ENCODE measurements around the gene ATF4. TPM values are rescaled to one million over a fixed set of nuclear protein-coding genes. Genes with fewer than 3 reads are reported as not detected.

Gene ATF4
- total and polyA plus RNA-seq, 2 of the 13 experiments (the other 11 are each of a cell fraction or from before 2014, with no cell fraction given) = 486 to 1,297 TPM

DNA sequence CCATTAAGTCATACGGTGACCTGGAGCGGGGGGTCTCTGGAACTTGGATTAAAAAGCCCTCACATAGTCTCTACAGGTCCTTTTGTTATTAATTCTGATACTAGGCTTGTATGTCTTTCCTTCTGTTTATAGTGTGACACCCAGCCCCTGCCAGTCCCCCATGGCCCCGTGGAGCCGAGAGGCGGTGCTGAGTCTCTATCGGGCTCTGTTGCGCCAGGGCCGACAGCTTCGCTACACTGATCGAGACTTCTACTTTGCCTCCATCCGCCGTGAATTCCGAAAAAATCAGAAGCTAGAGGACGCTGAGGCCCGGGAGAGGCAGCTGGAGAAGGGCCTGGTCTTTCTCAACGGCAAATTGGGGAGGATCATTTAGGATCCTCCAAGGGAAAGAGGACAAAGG lies 16.3 kb upstream of the ATF4 start:
- in situ Hi-C loops (cut with HindIII; ENCODE audit: extremely low pct_ligation_motif_present, low pct_unique_long_range_greater_than_20kb) = no loop called here
- H3K9ac ChIP-seq (ENCODE audit: insufficient read depth, low read depth, low read length) = no peak overlapping the region; the same call in 1 of the 2 replicates
- peaks cover 13 to 48% of the 10 kb centered on the region in 2 experiments for H3K36me3 ChIP-seq (replicated peaks in 1 of 2; ENCODE audit: control insufficient read depth in 1 of 2, insufficient read depth in 2 of 2, low read length in 2 of 2)
- no peaks in the 10 kb centered on the region for H3K9me3 ChIP-seq (ENCODE audit: low read length)
- peaks cover 10% of the 10 kb centered on the region for H4K20me1 ChIP-seq (ENCODE audit: insufficient read depth, low read length)
- no peak for ATAC-seq
- peak overlapping the region; percentile 89 for H3K4me2 ChIP-seq (ENCODE audit: low read depth, low read length)
- ChIA-PET CTCF (ENCODE audit: low intra/inter-chr PET ratio, low total read pairs) (no interaction called here), POLR2A (interaction anchor here (1.1 to 9.1 kb wide), 6 partner anchors 10 to 540 kb away, joined by 3 to 167 read pairs (median 28); partner anchors contain the start of genes ATF4 and RPS19BP1)
- intact Hi-C loops (cut with micrococcal nuclease; ENCODE audit: unreplicated experiment) = no loop called here
- H3K79me2 ChIP-seq (ENCODE audit: insufficient read depth, low read length) = peaks cover 61% of the 10 kb centered on the region
- H3K27me3 ChIP-seq (ENCODE audit: control insufficient read depth in 1 of 2, insufficient read depth in 2 of 2, low read length in 2 of 2) = no peaks in the 10 kb centered on the region
- no peak for FAIRE-seq
- H3K4me3 ChIP-seq (replicated peaks in 1 of 3; ENCODE audit: insufficient read depth in 1 of 3, low read depth in 2 of 3, low read length in 3 of 3) = peak overlapping the region in 1 of 3 experiments; percentile 80; a peak in 1 of 6 replicates
- H2AFZ ChIP-seq (ENCODE audit: low read length) = no peak overlapping the region
- 96% methylated on average over 16 of the region's 16 CpGs for WGBS (ENCODE audit: low lambda C conversion rate)
- BruUV-seq (replicated peaks) = no TSS peak
- DNase-seq (ENCODE audit: low spot score) = no peak
- H3K27ac ChIP-seq (ENCODE audit: extremely low read length, insufficient read depth, low read length) = no peak overlapping the region
- peaks cover 58% of the 10 kb centered on the region for H3K4me1 ChIP-seq (ENCODE audit: insufficient read depth, low read length)
- no peak for TF ChIP-seq MIER2 (CRISPR knock-in tag; IDR thresholded peaks at IDR 0.05)
- no peak for TF ChIP-seq PTBP1 (IDR thresholded peaks at IDR 0.05; ENCODE audit: low read depth, low read length, poor library complexity, severe bottlenecking)
- TF ChIP-seq DPF2 (CRISPR knock-in tag; IDR thresholded peaks at IDR 0.05; ENCODE audit: borderline replicate concordance, low read depth) = no peak
- no peak for TF ChIP-seq MXI1 (IDR thresholded peaks at IDR 0.05; ENCODE audit: borderline replicate concordance, low read depth, low read length)
- TF ChIP-seq HHEX (CRISPR knock-in tag; IDR thresholded peaks at IDR 0.05) = no peak
- TF ChIP-seq, protein P1, sequence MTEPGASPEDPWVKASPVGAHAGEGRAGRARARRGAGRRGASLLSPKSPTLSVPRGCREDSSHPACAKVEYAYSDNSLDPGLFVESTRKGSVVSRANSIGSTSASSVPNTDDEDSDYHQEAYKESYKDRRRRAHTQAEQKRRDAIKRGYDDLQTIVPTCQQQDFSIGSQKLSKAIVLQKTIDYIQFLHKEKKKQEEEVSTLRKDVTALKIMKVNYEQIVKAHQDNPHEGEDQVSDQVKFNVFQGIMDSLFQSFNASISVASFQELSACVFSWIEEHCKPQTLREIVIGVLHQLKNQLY (CRISPR knock-in tag; IDR thresholded peaks at IDR 0.05) = no peak
- TF ChIP-seq MTA1 (CRISPR knock-in tag; IDR thresholded peaks at IDR 0.05; ENCODE audit: borderline replicate concordance) = no peak
- no peak for TF ChIP-seq ATF6 (CRISPR knock-in tag; conservative IDR thresholded peaks at IDR 0.05)
- TF ChIP-seq MBNL3 (CRISPR knock-in tag; conservative IDR thresholded peaks at IDR 0.05) = no peak
- TF ChIP-seq TEAD2 (CRISPR knock-in tag; IDR thresholded peaks at IDR 0.05) = no peak
- TF ChIP-seq, protein P2, sequence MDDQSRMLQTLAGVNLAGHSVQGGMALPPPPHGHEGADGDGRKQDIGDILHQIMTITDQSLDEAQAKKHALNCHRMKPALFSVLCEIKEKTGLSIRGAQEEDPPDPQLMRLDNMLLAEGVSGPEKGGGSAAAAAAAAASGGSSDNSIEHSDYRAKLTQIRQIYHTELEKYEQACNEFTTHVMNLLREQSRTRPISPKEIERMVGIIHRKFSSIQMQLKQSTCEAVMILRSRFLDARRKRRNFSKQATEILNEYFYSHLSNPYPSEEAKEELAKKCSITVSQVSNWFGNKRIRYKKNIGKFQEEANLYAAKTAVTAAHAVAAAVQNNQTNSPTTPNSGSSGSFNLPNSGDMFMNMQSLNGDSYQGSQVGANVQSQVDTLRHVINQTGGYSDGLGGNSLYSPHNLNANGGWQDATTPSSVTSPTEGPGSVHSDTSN (CRISPR knock-in tag; IDR thresholded peaks at IDR 0.05; ENCODE audit: borderline replicate concordance) = no peak
- TF ChIP-seq ZSCAN12 (CRISPR knock-in tag; IDR thresholded peaks at IDR 0.05) = no peak
- TF ChIP-seq SMC3 (IDR thresholded peaks at IDR 0.05; ENCODE audit: low read length) = no peak
- TF ChIP-seq, protein P3, sequence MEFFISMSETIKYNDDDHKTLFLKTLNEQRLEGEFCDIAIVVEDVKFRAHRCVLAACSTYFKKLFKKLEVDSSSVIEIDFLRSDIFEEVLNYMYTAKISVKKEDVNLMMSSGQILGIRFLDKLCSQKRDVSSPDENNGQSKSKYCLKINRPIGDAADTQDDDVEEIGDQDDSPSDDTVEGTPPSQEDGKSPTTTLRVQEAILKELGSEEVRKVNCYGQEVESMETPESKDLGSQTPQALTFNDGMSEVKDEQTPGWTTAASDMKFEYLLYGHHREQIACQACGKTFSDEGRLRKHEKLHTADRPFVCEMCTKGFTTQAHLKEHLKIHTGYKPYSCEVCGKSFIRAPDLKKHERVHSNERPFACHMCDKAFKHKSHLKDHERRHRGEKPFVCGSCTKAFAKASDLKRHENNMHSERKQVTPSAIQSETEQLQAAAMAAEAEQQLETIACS (CRISPR knock-in tag; IDR thresholded peaks at IDR 0.05) = no peak
- no peak for TF ChIP-seq SCMH1 (CRISPR knock-in tag; IDR thresholded peaks at IDR 0.05; ENCODE audit: borderline replicate concordance)
- no peak for TF ChIP-seq FOSL1 (CRISPR knock-in tag; IDR thresholded peaks at IDR 0.05; ENCODE audit: borderline replicate concordance)

Data from HepG2 (cell line).